Measurements from ENCODE around the gene ICAM2.

The ICAM2 gene

DNA sequence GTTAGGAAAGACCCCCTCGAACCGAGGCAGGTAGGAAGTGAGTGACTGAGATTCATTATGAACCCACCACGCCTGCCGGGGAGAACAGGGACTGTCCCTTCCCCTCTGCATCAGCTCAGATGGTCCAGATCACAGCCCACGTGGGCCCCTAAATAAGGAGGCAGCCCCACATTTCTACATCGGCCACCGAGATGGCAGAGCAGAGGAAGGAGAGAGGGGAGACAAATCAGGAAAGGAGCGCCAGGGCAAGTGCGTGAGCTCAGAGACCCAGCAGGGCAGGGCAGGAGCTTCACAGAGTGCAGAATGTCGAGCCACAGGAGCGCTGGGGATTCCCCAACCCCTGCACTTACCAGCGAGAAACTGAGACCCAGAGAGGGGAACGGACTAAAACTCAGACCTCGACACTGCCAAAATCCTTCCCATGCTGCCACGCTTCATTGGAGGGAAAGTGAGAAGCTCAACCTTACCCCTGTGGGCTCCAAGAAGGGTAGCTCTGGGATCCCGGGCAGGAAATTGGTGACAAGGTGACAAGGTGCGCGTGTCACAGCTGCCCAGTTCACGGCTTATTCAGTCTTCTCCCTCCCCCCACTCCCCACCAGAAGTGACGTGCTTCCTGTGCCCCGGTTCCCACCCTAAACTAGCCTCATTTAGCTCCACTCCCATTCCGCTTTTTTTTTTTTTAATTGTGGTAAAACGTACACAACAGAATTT is at the start of gene ICAM2:
Gene ICAM2, minus strand, starts transcription at position 578 of the 711 bp plus-strand sequence. CDS start 13,942 bp downstream, outside the sequence.
- Histone ChIP-seq H4K20me1 (no peaks in the 10 kb centered on the region), H3K9me3 (no peaks in the 10 kb centered on the region), H3K27ac (peak within 1 kb of the TSS; percentile 99), H3K4me2 (peak within 1 kb of the TSS; percentile 76), H3K36me3 (no peaks in the 10 kb centered on the region), H3K4me1 (peaks cover 77% of the 10 kb centered on the region), H3K9ac (peak within 1 kb of the TSS; percentile 96), H3K4me3 (peak within 1 kb of the TSS; percentile 75), H3K27me3 (no peaks in the 10 kb centered on the region)
- TF ChIP-seq Cebpa-rat (IDR thresholded peaks at IDR 0.05): no peak

DNA sequence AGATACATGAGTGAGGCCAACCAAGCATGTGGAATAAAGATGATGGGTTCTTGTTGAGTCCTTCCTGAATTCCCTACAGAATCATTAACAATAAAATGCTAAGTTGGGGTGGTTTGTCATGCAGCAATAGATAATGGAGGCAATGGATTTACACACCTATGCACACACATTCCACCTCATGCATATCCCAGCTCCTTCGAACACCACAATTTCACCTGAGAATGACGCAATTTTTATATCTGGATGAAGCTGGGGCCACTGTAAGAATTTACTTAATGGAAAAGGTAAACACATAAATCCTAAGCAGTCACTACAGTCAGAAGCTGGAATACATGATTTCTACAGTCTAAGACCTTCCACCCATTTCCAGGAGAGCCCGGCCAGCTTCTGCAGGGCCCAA is 49.8 kb upstream of the ICAM2 start:
- Histone ChIP-seq H3K9me3 (peaks cover 42% of the 10 kb centered on the region), H3K27ac (no peak overlapping the region), H3K36me3 (peaks cover 61% of the 10 kb centered on the region), H3K4me1 (peaks cover 27% of the 10 kb centered on the region), H3K4me2 (no peak overlapping the region), H4K20me1 (no peaks in the 10 kb centered on the region), H3K27me3 (no peaks in the 10 kb centered on the region), H3K9ac (no peak overlapping the region), H3K4me3 (no peak overlapping the region)
- TF ChIP-seq Cebpa-rat (IDR thresholded peaks at IDR 0.05): no peak

DNA sequence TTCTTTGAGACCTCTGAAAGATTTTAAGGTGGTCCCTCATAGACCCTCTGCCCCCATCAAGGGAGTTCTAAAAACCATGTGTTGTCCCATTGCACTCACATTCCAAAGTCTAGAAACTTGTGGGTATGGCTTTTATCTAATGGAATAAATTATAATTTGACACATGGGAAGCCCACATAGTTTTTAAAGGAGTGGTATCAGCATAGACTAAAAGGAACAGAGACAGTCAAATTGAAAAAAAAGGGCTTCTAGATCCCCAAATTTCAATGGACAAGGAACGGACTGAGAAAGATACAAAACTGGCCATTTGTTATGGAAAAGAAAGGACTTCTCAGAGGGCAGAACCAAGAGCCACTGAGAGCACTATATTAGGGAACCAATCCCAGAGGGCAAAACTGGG is 48.7 kb upstream of the ICAM2 start:
- Histone ChIP-seq H3K9ac (no peak overlapping the region), H4K20me1 (no peaks in the 10 kb centered on the region), H3K27ac (no peak overlapping the region), H3K4me3 (peak overlapping the region; percentile 24; the same call in 1 of the 2 replicates), H3K9me3 (peaks cover 42% of the 10 kb centered on the region), H3K36me3 (peaks cover 65% of the 10 kb centered on the region), H3K27me3 (no peaks in the 10 kb centered on the region), H3K4me1 (peaks cover 17% of the 10 kb centered on the region), H3K4me2 (no peak overlapping the region)
- no peak for TF ChIP-seq Cebpa-rat (IDR thresholded peaks at IDR 0.05)

DNA sequence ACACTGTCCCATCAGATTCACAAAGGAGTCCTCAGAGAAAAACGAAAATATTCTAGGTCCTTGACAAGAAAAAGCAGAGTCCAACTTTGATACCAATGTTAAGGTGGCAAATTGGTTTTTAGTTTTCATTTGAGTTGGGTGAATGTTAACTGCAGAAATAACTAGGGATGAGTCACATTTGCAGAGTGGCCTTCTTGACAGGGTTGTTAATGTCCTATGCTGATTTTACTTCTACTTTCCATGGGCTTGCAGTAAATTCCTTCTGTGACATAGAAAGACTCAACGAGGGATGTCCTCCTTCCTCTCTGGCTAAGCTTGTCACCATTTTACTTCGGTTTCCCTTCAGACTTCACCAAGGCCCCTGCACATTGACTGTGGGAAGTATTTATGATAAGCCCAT is 47.2 kb upstream of the ICAM2 start:
- Histone ChIP-seq H3K4me2 (no peak overlapping the region), H3K36me3 (peaks cover 68% of the 10 kb centered on the region), H3K27ac (no peak overlapping the region), H3K27me3 (no peaks in the 10 kb centered on the region), H3K9ac (no peak overlapping the region), H4K20me1 (no peaks in the 10 kb centered on the region), H3K9me3 (peaks cover 42% of the 10 kb centered on the region), H3K4me1 (peaks cover 15% of the 10 kb centered on the region), H3K4me3 (no peak overlapping the region)
- TF ChIP-seq Cebpa-rat (IDR thresholded peaks at IDR 0.05): no peak

DNA sequence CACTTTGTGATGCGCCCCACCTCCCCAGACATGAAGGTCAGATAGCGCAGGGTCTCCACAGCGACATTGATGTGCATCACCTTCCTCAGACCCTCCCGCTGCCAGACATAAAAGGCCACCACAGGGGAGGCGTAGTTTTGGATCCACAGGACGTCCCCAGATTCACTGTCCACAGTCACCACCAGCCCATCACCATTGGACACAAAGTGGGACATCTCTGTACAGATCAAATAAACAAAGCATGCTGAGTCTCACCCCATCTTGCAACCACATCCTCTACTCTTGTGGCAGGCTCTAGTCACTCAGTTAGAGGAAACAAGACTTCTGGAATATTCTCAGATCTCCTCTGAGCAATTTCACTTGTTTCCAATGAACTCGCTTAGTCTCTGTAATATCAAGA is 46.3 kb upstream of the ICAM2 start:
- Histone ChIP-seq H3K4me2 (no peak overlapping the region), H3K9me3 (peaks cover 39% of the 10 kb centered on the region), H3K27me3 (no peaks in the 10 kb centered on the region), H3K27ac (no peak overlapping the region), H3K4me3 (no peak overlapping the region), H3K36me3 (peaks cover 64% of the 10 kb centered on the region), H3K4me1 (peaks cover 13% of the 10 kb centered on the region), H3K9ac (no peak overlapping the region), H4K20me1 (no peaks in the 10 kb centered on the region)
- TF ChIP-seq Cebpa-rat (IDR thresholded peaks at IDR 0.05): no peak

DNA sequence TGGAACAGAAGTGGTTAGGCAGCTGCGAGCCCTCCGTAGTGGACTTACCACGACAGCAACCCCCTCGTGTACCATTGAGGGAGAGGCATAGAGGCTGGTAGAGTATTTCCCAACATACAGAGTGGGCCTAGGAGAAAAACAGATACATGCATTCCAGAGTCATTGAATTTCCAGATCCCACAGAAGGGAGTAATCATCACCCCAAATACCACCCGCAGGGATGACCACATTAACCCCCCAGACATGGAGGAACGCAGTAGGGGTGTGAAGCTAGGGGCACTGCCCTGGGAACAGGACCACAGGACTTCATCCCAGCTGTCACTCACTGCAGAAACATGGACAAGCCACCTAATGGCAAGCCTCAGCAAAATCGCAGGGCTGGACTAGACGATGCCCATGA is 44.7 kb upstream of the ICAM2 start:
- peaks cover 24% of the 10 kb centered on the region for H3K9me3 ChIP-seq
- H3K9ac ChIP-seq: no peak overlapping the region
- no peaks in the 10 kb centered on the region for H3K27me3 ChIP-seq
- H3K4me2 ChIP-seq: no peak overlapping the region
- no peak for TF ChIP-seq Cebpa-rat (IDR thresholded peaks at IDR 0.05)
- no peaks in the 10 kb centered on the region for H4K20me1 ChIP-seq
- H3K27ac ChIP-seq: no peak overlapping the region
- no peak overlapping the region for H3K4me3 ChIP-seq
- H3K4me1 ChIP-seq: peaks cover 17% of the 10 kb centered on the region
- peaks cover 52% of the 10 kb centered on the region for H3K36me3 ChIP-seq

DNA sequence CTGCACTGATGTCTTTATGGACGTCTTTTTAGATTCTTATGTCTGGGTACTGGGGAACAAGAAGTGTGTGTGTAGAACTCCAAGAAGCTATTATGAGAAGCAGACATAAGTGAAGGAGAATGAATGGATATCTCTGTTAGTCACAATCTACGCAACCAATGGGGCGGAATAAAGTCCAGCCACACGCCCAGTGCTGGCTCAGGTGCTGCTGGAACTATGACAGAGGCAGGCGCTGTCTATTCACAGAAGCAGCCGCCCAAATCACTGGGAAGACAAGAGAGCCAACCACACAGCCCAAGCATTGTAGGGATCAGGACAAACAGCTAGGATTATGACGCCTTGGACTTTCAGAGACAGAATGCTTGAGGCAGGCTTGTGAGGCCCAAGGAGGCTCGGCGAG is 43.9 kb upstream of the ICAM2 start:
- H3K4me2 ChIP-seq: no peak overlapping the region
- H3K27me3 ChIP-seq: no peaks in the 10 kb centered on the region
- peaks cover 49% of the 10 kb centered on the region for H3K36me3 ChIP-seq
- no peak overlapping the region for H3K27ac ChIP-seq
- H3K4me3 ChIP-seq: no peak overlapping the region
- peaks cover 18% of the 10 kb centered on the region for H3K4me1 ChIP-seq
- peaks cover 16% of the 10 kb centered on the region for H3K9me3 ChIP-seq
- no peaks in the 10 kb centered on the region for H4K20me1 ChIP-seq
- H3K9ac ChIP-seq: no peak overlapping the region
- TF ChIP-seq Cebpa-rat (IDR thresholded peaks at IDR 0.05): no peak

DNA sequence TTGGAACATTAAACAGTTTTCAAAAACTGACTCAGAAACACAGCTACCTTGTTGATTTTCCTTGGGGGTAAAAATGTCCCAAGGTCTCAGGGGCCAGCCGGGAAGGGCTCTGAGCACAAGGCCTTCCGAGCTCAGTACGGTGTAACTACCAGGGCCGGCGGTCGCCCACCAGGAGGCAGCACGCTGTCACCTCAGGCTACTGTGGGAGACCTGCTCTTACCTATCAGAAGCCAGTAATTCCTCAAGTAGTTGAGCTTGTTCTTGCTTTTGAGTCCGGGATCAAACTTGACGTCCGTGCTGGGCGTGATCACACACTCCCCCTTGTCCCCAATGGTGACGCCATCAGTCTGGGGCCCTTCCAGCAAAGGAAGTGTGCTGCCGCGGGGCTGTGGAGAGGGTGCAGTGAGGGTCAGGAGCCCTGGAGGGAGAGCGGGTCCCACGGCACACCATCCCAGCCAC is 43.4 kb upstream of the ICAM2 start:
- H3K4me3 ChIP-seq: no peak overlapping the region
- no peak overlapping the region for H3K4me2 ChIP-seq
- peaks cover 47% of the 10 kb centered on the region for H3K36me3 ChIP-seq
- no peak overlapping the region for H3K27ac ChIP-seq
- H3K27me3 ChIP-seq: no peaks in the 10 kb centered on the region
- peaks cover 22% of the 10 kb centered on the region for H3K4me1 ChIP-seq
- H3K9me3 ChIP-seq: peaks cover 10% of the 10 kb centered on the region
- H3K9ac ChIP-seq: no peak overlapping the region
- no peaks in the 10 kb centered on the region for H4K20me1 ChIP-seq
- no peak for TF ChIP-seq Cebpa-rat (IDR thresholded peaks at IDR 0.05)

DNA sequence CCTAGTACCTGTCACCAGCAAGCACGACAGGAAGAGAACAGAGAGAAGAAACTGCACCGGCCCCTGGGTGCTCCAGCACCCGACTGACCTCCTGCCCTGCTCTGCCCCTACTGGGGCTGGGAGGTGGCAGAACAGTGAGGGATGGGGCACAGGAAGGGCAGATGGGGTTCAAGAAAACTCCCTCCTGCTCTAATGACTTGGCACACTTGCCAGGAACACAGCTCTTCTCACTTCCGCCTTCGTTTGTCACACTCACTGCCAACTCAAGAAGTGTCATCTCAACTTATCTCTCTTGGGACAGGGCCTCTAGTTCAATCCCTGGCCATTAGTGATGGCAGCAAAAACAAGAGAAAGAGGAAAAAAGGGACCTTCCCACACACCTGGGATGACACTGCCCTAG is 42.7 kb upstream of the ICAM2 start:
- Histone ChIP-seq H3K4me1 (peaks cover 25% of the 10 kb centered on the region), H3K4me2 (peak overlapping the region; percentile 56), H3K27me3 (no peaks in the 10 kb centered on the region), H3K36me3 (peaks cover 40% of the 10 kb centered on the region), H3K9ac (no peak overlapping the region), H3K4me3 (no peak overlapping the region), H3K9me3 (peaks cover 3% of the 10 kb centered on the region), H4K20me1 (no peaks in the 10 kb centered on the region), H3K27ac (peak overlapping the region; percentile 72)
- TF ChIP-seq Cebpa-rat (IDR thresholded peaks at IDR 0.05): no peak

DNA sequence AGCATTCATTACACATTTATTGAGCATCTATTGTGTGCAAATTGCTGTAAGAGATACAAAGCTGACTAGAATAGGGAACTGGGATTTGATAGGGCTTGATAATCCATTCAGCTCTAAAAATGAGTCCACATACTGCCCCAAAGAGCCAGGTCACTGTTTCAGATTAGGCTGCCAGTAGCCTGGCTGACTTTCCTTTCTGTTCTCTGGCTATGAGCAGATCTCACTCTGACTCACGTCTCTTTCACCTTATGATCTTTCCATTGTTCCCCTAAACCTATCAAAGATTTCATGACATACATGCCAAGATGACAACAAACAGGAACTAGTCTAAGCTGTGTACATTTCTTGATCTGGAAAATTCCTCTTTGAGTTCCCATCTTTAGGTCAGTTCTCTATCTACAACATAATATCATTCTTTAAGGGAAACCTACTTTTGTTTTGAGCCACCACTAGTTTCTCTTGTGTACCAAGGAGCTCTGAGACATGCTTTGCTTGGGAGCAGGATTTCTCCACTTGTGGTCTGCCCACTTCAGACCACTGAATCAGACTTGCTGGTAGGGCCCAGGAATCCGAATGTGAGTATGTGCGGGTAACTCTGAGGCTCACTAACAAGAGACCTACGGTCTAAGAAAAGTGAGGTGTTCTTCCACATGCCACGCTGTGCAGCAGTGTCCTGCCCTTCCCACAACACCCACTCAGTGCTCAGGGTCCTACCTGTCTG is 40.9 kb upstream of the ICAM2 start:
- Histone ChIP-seq H3K36me3 (peaks cover 27% of the 10 kb centered on the region; the same call in 1 of the 2 replicates), H4K20me1 (no peaks in the 10 kb centered on the region), H3K27ac (no peak overlapping the region), H3K4me1 (peaks cover 32% of the 10 kb centered on the region), H3K27me3 (no peaks in the 10 kb centered on the region), H3K9me3 (no peaks in the 10 kb centered on the region), H3K9ac (no peak overlapping the region), H3K4me3 (no peak overlapping the region), H3K4me2 (no peak overlapping the region)
- TF ChIP-seq Cebpa-rat (IDR thresholded peaks at IDR 0.05): no peak

All from BLaER1 (cell line).